Caco-2 (cell line): ENCODE results near the gene ERCC1. TPM values are rescaled to one million over a fixed set of nuclear protein-coding genes. Genes with fewer than 3 reads are reported as not detected.

Experiments used
- BruUV-seq: library from RNA; stranded (reverse); fragments of 400-500 nt; replicated peaks from 2 replicates; lab custom pipeline; 2021; lab: Mats Ljungman, UMichigan
- CTCF ChIA-PET: fragments of 300-600 bp; sonication (Branson Sonifier 250); formaldehyde crosslinking; loops from one replicate; lab custom pipeline; 2022; ENCODE audit warnings: antibody characterized with exemption; lab: Charles Lee
- POLR2A ChIA-PET: fragments of 300-600 bp; sonication (Branson Sonifier 250); formaldehyde crosslinking; loops from one replicate; lab custom pipeline; 2022; ENCODE audit warnings: antibody characterized with exemption; lab: Charles Lee
- DNase-seq, 2 experiments: peaks; one replicate each; pipeline versions ENCODE4 v3.0.0 to v3.0.0-alpha.2; 2020 to 2022
- H3K27me3 ChIP-seq: replicated peaks from 2 replicates; pipeline ENCODE4 v1.6.0; 2011; ENCODE audit warnings: low read length; ENCODE audit not compliant: control insufficient read depth, insufficient read depth
- H3K36me3 ChIP-seq: 2 replicates; pipeline ENCODE4 v1.5.1; 2011; ENCODE audit warnings: low read length; ENCODE audit not compliant: control insufficient read depth, insufficient read depth
- H3K4me1 ChIP-seq: fragments of 250-450 bp; sonication (Bioruptor Pico); 2 replicates; pipeline ENCODE4 v1.5.1; 2020; ENCODE audit warnings: mild to moderate bottlenecking
- H3K4me3 ChIP-seq: 2 replicates; pipeline ENCODE4 v1.5.1; 2011; ENCODE audit warnings: low read depth, mild to moderate bottlenecking, control low read depth, low read length
- H3K9me3 ChIP-seq: fragments of 250-450 bp; sonication (Bioruptor Pico); 2 replicates; pipeline ENCODE4 v1.5.1; 2020; ENCODE audit warnings: mild to moderate bottlenecking, moderate library complexity
- H3K27ac Mint-ChIP-seq: one replicate; pipeline ENCODE4 v1.8.0; 2022; ENCODE audit warnings: mixed read lengths; ENCODE audit not compliant: unreplicated experiment
- H3K27me3 Mint-ChIP-seq: one replicate; pipeline ENCODE4 v1.8.0; 2022; ENCODE audit warnings: mixed read lengths; ENCODE audit not compliant: insufficient read depth, unreplicated experiment
- H3K36me3 Mint-ChIP-seq: one replicate; pipeline ENCODE4 v1.8.0; 2022; ENCODE audit warnings: mild to moderate bottlenecking, mixed read lengths; ENCODE audit not compliant: insufficient read depth, unreplicated experiment
- H3K4me1 Mint-ChIP-seq: one replicate; pipeline ENCODE4 v1.8.0; 2022; ENCODE audit warnings: low read depth, mixed read lengths; ENCODE audit not compliant: unreplicated experiment
- H3K4me3 Mint-ChIP-seq: one replicate; pipeline ENCODE4 v1.8.0; 2022; ENCODE audit warnings: mild to moderate bottlenecking, moderate library complexity, mixed read lengths; ENCODE audit not compliant: unreplicated experiment
- H3K9me3 Mint-ChIP-seq: one replicate; pipeline ENCODE4 v1.8.0; 2022; ENCODE audit warnings: mixed read lengths; ENCODE audit not compliant: unreplicated experiment
- CTCF ChIP-seq, 2 experiments: fragments of 200-600 bp in 1 of 2; IDR thresholded peaks; 1 replicate in 1 of 2; 2 replicates in 1 of 2; pipeline versions ENCODE4 v1.5.1 to v1.8.0; 2011 to 2022; ENCODE audit warnings: antibody characterized with exemption in 1 of 2, control low read depth in 1 of 2, inconsistent platforms in 1 of 2, low read depth in 1 of 2, low read length in 1 of 2, mild to moderate bottlenecking in 1 of 2, moderate library complexity in 1 of 2; ENCODE audit not compliant: insufficient read depth in 1 of 2, severe bottlenecking in 1 of 2, unreplicated experiment in 1 of 2
- intact Hi-C: fragments of 100-400 bp; cut with micrococcal nuclease; formaldehyde crosslinking; loops from one replicate; pipeline ENCODE4 v1.10.0; 2022; ENCODE audit not compliant: unreplicated experiment
- total RNA-seq: library from RNA; stranded (reverse); gene quantifications from 2 replicates; pipeline ENCODE4 v1.2.3, GENCODE V29; 2022

The ERCC1 gene
- total RNA-seq, 1 experiment from 2014 or later, result 51.0 TPM

- peaks cover 14% of the 10 kb centered on the region for H3K36me3 Mint-ChIP-seq
- DNase-seq, result no peak
- no peaks in the 10 kb centered on the region for H3K9me3 Mint-ChIP-seq
- POLR2A ChIA-PET, result interaction anchor here (0.6 kb wide), 1 partner anchor 308 kb away, joined by 3 read pairs; no protein-coding TSS in a partner anchor
- no peaks in the 10 kb centered on the region for H3K27me3 ChIP-seq
- H3K9me3 ChIP-seq, result no peaks in the 10 kb centered on the region
- CTCF ChIA-PET, result interaction anchor here (1.1 kb wide), 1 partner anchor 16 kb away, joined by 3 read pairs; no protein-coding TSS in a partner anchor
- H3K36me3 ChIP-seq, result no peaks in the 10 kb centered on the region
- BruUV-seq, result no TSS peak
- H3K27ac Mint-ChIP-seq, result no peak overlapping the region
- H3K4me1 ChIP-seq, result 0 out of 2 replicates have a peak, but pooled peaks cover 2% of the 10 kb centered on the region
- H3K4me3 Mint-ChIP-seq, result no peak overlapping the region
- H3K4me3 ChIP-seq, result no peak overlapping the region
- no peaks in the 10 kb centered on the region for H3K27me3 Mint-ChIP-seq
- no peak for TF ChIP-seq CTCF (IDR thresholded peaks at IDR 0.05; ENCODE audit: insufficient read depth in 1 of 2, low read depth in 1 of 2, low read length in 1 of 2, severe bottlenecking in 1 of 2, unreplicated experiment in 1 of 2)
- intact Hi-C loops, result no loop called here
- no peaks in the 10 kb centered on the region for H3K4me1 Mint-ChIP-seq
Observed at GRCh38 chr19:45463241-45463640, 39.5 kb upstream of the ERCC1 start.

GRCh38 chr19:45462174-45462573, 38.5 kb upstream of the ERCC1 start:
- H3K4me3 ChIP-seq, result no peak overlapping the region
- no peaks in the 10 kb centered on the region for H3K36me3 ChIP-seq
- no peak overlapping the region for H3K4me3 Mint-ChIP-seq
- intact Hi-C loops, result no loop called here
- ChIA-PET CTCF (interaction anchor here (0.6 to 1.6 kb wide), 3 partner anchors 20 to 308 kb away, joined by 3 to 8 read pairs (median 3); no protein-coding TSS in a partner anchor), POLR2A (no interaction called here)
- no TSS peak for BruUV-seq
- H3K27ac Mint-ChIP-seq, result no peak overlapping the region
- DNase-seq, result no peak
- no peaks in the 10 kb centered on the region for H3K4me1 Mint-ChIP-seq
- no peaks in the 10 kb centered on the region for H3K9me3 ChIP-seq
- H3K9me3 Mint-ChIP-seq, result no peaks in the 10 kb centered on the region
- no peak for TF ChIP-seq CTCF (IDR thresholded peaks at IDR 0.05; ENCODE audit: insufficient read depth in 1 of 2, low read depth in 1 of 2, low read length in 1 of 2, severe bottlenecking in 1 of 2, unreplicated experiment in 1 of 2)
- H3K4me1 ChIP-seq, result no peaks in the 10 kb centered on the region
- peaks cover 3% of the 10 kb centered on the region for H3K36me3 Mint-ChIP-seq
- no peaks in the 10 kb centered on the region for H3K27me3 ChIP-seq
- no peaks in the 10 kb centered on the region for H3K27me3 Mint-ChIP-seq

- DNase-seq, result no peak
- H3K27me3 ChIP-seq, result no peaks in the 10 kb centered on the region
- ChIA-PET CTCF (interaction anchor here (1.4 to 1.6 kb wide), 2 partner anchors 20 to 21 kb away, joined by 3 read pairs; no protein-coding TSS in a partner anchor), POLR2A (no interaction called here)
- no TSS peak for BruUV-seq
- H3K4me1 Mint-ChIP-seq, result peaks cover 6% of the 10 kb centered on the region
- H3K4me1 ChIP-seq, result peaks cover 5% of the 10 kb centered on the region
- no peaks in the 10 kb centered on the region for H3K9me3 Mint-ChIP-seq
- H3K4me3 ChIP-seq, result no peak overlapping the region
- H3K36me3 ChIP-seq, result no peaks in the 10 kb centered on the region
- TF ChIP-seq CTCF (IDR thresholded peaks at IDR 0.05; ENCODE audit: insufficient read depth in 1 of 2, low read depth in 1 of 2, low read length in 1 of 2, severe bottlenecking in 1 of 2, unreplicated experiment in 1 of 2), result no peak
- no peak overlapping the region for H3K4me3 Mint-ChIP-seq
- intact Hi-C loops, result no loop called here
- H3K27ac Mint-ChIP-seq, result no peak overlapping the region
- H3K36me3 Mint-ChIP-seq, result peaks cover 4% of the 10 kb centered on the region
- H3K27me3 Mint-ChIP-seq, result no peaks in the 10 kb centered on the region
- H3K9me3 ChIP-seq, result no peaks in the 10 kb centered on the region
Observed at GRCh38 chr19:45460807-45461347, 37.2 kb upstream of the ERCC1 start.
